GM21447 (cell line): ENCODE measurements around the gene EP400.
"Not testable (repeated sequence)": the region's sequence is repeated elsewhere in the genome, so short reads cannot be mapped to it uniquely, and the experiment has no call there.

Experiments
- ATAC-seq: cut with Tn5 transposase; IDR thresholded peaks from one replicate; pipeline ENCODE4 v1.9.1; 2021; ENCODE audit not compliant: unreplicated experiment

The EP400 gene

DNA sequence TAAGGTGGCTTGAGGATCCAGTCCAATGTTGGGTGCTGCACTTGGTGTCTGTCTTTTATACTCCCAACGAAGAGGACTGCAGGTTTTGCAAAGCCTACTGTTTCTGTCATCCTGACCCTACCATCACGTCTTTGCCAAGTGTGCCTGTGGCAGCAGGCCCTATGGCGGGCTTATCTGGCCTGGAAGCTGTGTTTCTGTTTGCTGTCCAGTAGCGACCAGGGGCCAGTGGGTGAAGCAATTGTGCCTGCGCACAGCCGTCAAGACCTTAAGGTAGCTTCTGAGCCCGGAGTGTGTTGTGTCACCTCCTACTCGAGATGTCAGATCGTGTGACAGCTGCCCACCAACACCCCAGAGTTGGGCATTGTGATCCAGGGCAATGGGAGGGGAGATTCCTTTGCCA, 131.7 kb downstream of the EP400 start:
- no peak for ATAC-seq

DNA sequence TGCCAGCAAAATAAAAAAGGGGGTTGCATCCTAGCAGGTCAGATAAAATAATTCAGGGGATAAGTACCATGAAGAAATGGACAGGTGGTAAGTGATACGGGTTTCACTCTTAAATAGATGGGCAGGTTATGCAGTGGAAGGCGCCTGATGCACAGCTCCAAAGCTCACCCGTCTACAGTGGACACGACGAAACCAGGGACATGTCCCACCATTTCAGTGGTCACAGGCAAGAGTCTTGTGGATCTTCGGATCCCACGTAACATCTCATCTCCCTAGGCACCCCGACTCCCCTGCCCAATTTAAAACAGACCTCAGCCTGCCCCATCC, 133.8 kb downstream of the EP400 start:
- ATAC-seq: no peak

GRCh38 chr12:132083941-132084620, 134.3 kb downstream of the EP400 start:
- ATAC-seq: peak; percentile 83

DNA sequence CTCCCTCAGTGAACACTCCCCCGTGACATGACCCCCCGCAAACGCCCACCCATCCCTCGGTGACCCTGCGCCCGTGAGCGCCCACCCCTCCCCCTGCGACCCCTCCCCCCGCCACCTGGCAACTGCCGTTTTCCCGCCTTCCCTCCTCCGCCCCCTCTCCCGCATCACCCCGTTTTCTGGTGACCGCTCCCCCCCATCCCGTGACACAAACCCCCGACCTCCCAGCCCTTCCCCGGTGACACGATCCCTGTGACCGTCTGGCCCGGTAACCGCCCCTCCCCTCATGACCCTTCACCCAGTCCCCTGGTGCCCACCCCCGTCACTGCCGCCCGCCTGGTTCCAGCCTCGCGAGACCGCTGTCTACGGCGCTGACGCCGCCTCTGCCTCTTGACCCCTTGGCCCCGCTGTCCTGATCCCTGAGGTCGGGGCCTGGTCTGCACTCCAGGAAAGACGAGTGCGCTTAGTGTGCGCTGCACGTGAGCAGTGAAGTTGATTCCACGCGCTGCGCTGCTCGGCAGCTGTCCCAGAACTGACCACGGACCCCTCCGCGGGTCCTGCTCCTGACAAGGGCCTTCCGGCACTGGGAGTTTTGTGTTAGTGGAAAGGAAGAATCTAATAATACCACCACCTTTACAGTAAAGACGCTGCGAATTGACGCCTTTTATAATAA, 135.0 kb downstream of the EP400 start:
- ATAC-seq: peak; percentile 41

DNA sequence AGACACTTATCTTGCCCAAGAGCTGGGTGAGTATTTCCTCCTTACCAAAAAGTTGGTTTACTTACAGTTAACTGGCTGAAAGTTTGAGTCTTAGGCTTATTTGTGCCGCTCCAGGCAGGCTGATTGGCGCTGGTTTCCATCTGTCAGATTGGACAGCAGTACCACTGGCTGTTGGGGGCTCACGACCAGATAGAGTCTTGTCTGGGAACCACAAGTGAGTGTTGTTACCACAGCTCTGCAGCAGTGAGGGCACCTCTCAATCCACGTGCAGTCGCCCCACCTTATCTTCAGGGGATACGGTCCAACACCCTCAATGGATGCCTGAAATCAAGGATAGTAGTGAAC, 135.5 kb downstream of the EP400 start:
- no peak for ATAC-seq

DNA sequence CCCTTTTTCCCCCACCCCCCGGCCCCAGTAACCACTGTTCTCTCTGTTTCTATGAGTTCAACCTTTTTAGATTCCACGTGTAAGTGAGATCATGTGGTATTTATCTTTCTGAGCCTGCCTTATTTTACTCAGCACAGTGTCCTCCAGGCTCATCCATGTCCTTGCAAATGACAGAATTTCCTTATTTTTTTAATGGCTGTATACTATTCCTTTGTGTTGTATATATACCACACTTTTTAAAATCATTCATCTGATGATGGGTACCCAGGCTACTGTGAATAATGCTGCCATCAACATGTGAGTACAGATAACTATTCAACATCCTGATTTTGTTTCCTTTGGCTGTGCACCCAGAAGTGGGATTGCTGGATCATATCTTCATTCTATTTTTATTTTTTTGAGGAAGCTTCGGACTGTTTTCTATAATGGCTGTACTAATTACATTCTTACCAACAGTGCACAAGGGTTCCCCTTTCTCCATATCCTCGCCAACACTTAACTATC, 139.7 kb downstream of the EP400 start:
- ATAC-seq: no peak

GRCh38 chr12:132094269-132094891, 144.6 kb downstream of the EP400 start:
- no peak for ATAC-seq

DNA sequence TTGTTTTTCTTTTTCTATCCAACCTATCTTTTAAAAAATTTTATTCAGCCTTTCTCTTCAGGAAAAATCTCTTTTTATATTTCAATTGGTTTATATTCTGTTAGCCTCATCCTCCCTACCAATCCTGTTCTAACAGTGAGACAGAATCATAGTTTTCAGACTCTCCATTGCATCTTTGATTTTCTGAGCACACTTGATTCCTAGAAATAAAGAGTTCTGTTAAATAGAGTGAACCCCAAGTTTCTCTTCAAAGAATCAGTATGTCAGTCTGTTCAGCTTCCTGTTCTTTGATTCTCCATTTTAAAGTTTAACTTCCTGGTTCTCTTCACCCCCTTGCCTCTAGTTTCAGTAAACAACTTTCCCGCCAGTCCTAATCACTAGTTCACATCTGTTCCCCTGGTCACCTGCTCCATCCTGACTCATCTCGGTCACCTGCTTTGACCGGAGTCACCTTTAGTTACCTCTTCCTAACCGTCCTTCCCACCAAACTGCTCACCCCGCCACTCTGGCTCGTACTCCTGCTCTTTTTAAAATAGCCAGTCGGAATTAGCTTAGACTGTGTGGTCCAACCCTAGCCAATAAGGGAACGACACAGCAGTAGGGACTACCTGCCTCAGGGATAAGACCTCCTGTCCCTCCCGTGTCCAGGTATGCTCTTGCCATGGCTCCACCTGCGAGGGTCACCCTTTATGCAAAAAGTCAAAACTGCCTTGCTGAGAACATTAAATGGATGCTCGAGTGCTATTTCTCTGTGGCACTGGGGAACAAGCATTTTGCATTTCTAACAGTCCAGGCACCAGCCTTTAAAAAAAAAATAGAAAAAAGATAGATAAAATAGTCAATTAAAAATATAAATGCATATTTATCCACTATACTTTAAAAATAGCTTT, 146.0 kb downstream of the EP400 start:
- ATAC-seq: no peak

DNA sequence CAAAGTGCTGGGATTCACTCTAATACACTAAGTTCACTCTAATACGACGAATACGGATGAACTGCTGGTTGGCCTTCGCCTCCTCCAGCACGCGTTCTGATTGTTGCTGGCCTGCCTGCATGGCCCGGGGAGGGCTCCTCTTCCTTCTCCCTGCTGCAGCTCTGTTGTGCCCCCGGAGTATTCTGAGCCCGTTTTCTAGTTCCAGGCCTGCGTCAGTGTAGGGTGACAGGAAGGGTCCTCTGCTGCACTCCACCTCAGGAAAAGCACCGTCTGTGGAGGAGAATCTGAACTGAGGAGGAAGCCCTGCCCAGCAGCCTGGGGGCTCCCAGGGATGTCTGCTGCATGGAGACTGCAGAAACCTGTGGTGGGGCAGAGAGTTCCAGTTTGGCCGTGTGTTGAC, 150.0 kb downstream of the EP400 start:
- no peak for ATAC-seq

GRCh38 chr12:132100306-132101065, 150.7 kb downstream of the EP400 start:
- no peak for ATAC-seq

DNA sequence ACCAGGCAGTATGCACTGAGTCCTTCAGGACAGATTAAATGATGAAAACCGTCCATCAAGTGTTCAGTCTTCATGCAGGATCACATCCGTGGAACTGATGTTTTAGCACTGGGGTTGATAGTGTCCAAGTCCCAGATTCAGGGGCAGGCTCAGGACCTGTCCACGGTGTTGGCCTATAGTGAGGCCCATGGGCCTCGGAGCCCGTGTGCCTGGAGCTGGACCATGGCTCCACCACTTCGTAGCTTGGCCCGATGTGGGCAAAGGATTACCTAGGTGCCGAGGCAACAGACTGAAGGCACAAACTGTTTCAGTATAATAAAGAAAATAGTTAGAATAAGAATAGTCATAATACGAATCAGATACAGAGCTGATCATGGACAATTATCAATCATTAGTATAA, 152.6 kb downstream of the EP400 start:
- ATAC-seq: no peak

DNA sequence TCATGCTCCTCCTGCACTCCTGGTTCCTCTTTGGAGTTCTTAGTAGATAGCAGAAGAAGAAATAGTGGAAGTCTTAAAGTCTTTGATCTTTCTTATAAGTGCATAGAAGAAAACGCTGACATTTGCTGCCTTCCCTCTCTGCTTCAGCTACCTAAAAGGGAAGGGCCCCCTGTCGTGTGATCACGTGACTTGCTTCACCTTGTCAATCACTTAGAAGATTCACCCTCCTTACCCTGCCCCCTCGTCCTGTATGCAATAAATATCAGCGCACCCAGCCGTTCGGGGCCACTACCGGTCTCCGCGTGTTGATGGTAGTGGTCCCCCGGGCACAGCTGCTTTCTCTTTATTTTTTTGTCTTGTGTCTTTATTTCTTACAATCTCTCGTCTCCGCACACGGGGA, 153.3 kb downstream of the EP400 start:
- ATAC-seq: not testable (repeated sequence)

DNA sequence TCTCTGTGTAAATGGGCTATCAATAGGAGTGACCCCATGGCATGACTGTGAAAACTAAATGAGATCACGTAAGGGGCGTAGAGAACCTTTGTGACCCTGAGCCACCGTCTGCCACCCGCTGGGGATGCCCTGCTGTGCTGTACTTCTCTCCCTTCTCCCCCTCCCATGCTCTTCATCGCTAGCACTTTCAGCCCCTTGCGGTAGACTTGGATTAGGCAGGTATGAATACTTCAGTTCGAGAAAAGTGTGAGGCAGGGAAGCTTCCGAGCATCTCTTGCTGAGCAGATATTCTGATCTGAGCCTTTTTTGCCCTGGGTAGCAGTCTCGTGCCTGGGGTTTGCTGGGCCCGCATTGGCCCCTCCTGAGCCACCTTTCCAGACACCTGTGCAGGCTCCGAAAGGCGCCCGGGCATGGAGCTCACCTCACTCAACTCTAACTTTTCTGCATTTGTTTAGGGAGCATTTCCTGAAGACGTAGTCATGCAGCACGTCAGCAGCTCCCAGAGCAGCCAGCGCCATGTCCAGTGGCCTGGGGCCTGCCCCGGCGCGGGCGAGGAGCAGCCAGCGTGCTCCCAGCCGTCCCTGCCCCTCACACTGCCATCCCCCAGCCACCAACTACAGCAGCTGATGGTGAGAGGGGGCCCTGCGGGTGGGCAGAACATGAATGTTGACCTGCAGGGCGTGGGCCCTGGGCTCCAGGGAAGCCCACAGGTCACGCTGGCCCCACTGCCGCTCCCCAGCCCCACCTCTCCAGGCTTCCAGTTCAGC, 154.0 kb downstream of the EP400 start:
- ATAC-seq: no peak

- ATAC-seq: no peak
Observed at GRCh38 chr12:132105467-132105866, 155.7 kb downstream of the EP400 start.

DNA sequence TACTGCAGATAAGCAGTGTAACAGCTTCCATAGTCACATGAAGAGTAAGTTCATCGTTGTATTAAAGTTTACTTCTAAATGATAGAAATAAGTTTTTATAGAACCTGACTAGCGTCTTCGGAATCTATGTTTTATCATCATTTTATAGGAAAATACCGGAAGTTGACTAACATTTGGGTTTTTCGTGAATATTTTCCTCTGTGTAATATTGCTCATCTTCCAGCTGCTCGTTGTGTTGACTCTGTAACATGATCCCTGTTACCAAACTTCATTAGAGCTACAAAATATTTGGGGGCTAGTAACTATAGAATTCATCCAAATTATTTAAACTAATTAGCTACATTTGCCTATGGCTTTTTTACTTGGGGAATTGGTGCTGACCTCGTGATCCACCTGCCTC, 157.2 kb downstream of the EP400 start:
- ATAC-seq: no peak

DNA sequence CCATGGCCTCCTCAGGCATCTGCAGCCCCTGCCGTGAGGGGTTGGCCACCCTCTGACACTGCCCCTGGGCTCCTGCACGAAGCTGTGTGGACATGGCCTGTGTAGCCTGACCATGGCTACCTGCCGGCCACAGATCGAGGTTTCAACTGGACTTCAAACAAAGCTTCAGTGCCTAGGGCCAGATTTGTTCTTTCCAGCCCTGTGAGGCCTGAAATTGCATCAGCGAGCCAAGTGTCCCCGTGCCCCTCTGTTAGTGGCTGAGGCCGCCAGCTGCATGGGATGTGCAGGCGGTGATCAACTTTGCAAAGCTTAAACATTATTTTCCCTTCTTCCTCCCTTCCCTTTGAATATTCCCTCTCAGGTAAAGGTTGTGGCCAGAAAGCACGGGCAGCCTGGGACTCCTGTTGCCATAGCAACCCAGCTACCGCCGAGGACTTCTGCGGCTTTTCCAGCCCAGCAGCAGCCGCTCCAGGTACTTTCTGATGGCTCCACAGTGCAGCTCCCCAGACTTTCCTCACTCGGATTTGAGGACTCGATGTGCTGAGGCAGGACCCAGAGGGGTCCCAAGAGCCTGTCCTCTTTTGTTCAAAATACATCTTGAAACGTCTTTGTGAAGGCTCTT, 158.6 kb downstream of the EP400 start:
- no peak for ATAC-seq

- ATAC-seq: no peak
Observed at GRCh38 chr12:132109741-132110140, 160.0 kb downstream of the EP400 start.

GRCh38 chr12:132110677-132111076, 160.9 kb downstream of the EP400 start:
- ATAC-seq: no peak

DNA sequence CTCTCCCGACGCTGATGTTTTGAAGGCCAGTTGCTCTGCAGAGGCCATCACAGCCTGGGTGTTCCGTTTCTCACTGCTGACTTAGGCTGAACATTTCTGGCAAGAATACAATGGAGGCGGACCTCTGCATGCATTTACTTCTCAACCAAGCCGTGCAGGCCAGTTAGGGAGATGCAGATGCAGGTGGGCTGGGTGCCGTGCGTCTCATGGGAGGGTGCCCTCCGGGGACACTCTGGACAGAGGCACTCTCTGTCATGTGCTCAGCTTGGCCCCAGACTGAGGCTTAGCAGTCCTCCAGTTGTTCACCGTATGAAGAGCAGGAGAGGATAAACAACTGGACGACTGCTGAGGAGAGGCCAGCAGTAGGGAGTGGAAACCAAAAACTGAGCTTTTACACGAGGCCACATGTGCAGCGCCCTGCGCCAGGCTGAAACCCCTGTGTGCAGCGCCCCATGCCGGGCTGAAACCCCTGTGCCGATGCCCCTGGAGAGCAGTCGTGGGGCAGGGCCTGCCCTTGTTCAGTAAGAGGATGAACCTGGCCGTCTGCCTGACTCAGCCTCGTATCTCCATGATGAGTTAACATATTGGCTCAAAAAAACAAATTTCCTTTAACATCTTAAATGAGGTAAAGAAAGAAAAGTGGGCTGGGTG, 162.0 kb downstream of the EP400 start:
- ATAC-seq: no peak
